BE2C (cell line): ENCODE results near the gene TSNAX.

Experiments
- DNase-seq: peaks from one replicate; pipeline ENCODE4 v3.0.0-alpha.2; 2020
- H3K27me3 ChIP-seq: fragments of 250-450 bp; sonication (Bioruptor Pico); 2 replicates; pipeline ENCODE4 v1.5.1; 2020; ENCODE audit warnings: mild to moderate bottlenecking
- H3K36me3 ChIP-seq: fragments of 250-450 bp; sonication (Bioruptor Pico); 2 replicates; pipeline ENCODE4 v1.5.1; 2020; ENCODE audit warnings: mild to moderate bottlenecking
- H3K4me1 ChIP-seq: fragments of 250-450 bp; sonication (Bioruptor Pico); 2 replicates; pipeline ENCODE4 v1.5.1; 2020
- H3K4me3 ChIP-seq: 2 replicates; pipeline ENCODE4 v1.5.1; 2011; ENCODE audit warnings: low read depth, low read length
- H3K9me3 ChIP-seq: fragments of 250-450 bp; sonication (Bioruptor Pico); 2 replicates; pipeline ENCODE4 v1.5.1; 2020
- TF ChIP-seq, protein P1 (sequence below): IDR thresholded peaks from 2 replicates; pipeline ENCODE4 v1.5.1; 2012; ENCODE audit warnings: mild to moderate bottlenecking, low read depth, low read length

The TSNAX gene

DNA sequence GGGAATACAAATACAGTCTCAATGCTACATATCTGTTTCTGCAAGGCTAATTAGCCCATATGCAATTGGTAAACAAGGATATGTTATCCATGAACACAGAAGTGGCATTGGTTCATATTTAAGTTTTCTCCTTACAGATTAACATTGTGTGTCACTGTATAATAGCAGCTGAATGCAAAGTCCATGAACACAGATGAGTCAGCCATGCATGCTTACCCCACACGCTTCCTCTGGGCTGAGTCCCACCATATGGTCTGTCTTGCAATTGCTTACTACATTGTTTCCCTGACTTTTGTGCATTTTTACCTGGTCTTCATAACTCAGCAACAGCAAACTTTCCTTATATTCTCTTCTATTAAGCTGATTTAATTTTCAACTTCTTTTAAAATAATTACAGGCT is 41.5 kb upstream of the TSNAX start:
- TF ChIP-seq, protein P1, sequence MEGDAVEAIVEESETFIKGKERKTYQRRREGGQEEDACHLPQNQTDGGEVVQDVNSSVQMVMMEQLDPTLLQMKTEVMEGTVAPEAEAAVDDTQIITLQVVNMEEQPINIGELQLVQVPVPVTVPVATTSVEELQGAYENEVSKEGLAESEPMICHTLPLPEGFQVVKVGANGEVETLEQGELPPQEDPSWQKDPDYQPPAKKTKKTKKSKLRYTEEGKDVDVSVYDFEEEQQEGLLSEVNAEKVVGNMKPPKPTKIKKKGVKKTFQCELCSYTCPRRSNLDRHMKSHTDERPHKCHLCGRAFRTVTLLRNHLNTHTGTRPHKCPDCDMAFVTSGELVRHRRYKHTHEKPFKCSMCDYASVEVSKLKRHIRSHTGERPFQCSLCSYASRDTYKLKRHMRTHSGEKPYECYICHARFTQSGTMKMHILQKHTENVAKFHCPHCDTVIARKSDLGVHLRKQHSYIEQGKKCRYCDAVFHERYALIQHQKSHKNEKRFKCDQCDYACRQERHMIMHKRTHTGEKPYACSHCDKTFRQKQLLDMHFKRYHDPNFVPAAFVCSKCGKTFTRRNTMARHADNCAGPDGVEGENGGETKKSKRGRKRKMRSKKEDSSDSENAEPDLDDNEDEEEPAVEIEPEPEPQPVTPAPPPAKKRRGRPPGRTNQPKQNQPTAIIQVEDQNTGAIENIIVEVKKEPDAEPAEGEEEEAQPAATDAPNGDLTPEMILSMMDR, result no peak
- Histone ChIP-seq H3K36me3 (no peaks in the 10 kb centered on the region), H3K4me1 (no peaks in the 10 kb centered on the region), H3K27me3 (no peaks in the 10 kb centered on the region), H3K4me3 (no peak overlapping the region), H3K9me3 (no peaks in the 10 kb centered on the region)
- no peak for DNase-seq

DNA sequence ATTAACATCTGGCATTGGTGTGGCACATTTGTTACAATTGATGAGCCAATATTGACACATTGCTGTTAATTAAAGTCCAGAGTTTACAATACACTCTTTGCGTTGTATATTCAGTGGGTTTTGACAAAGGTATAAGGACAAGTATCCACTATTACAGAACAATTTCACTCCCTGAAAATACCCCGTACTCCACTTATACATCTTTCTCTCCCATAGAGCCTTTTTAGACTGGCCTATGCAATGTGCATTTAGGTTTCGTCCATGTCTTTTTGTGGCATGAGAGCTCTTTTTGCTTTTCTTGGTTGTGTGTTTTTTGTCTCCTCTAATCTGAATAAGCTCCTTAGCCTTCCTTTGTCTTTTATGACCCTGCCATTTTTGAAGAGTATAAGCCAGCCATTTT is 40.6 kb upstream of the TSNAX start:
- Histone ChIP-seq H3K4me3 (no peak overlapping the region), H3K27me3 (no peaks in the 10 kb centered on the region), H3K4me1 (no peaks in the 10 kb centered on the region), H3K9me3 (no peaks in the 10 kb centered on the region), H3K36me3 (no peaks in the 10 kb centered on the region)
- no peak for DNase-seq
- TF ChIP-seq, protein P1, result no peak

DNA sequence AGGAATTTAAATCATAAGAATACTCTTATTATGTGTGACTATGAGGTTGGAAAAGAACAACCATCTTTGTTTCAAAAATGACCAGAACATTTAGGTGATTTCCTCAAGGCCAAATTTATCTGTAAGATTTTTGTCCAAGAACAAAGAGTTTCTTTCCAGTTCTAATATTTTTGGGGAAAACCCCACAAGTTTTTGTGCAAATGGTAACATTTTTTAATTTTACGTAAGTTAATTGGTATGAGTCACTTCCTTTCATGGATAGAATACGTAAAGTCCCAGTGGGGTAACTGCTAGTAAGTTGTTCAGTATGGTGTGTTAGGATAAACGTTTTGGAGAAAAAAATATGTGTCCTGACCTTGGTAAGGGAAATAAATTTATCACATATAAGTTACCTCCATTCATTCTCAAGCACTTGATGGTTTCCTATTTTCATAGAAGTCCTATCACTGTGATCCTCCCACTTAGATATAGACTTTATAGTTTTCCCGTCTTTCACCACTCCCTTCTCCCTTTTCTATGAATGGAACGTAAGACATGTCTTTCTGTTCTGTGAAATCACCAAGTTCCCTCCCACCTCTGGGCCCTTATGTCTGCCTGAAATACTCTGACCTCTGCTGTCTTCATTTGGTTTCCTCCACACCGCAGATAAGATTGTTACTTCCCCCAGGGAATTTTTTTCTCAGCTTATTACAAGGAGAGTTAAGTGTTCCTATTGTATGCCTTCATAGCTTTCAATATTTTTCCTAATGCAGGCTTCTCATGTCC is 34.9 kb upstream of the TSNAX start:
- H3K9me3 ChIP-seq, result no peaks in the 10 kb centered on the region
- TF ChIP-seq, protein P1, result no peak

DNA sequence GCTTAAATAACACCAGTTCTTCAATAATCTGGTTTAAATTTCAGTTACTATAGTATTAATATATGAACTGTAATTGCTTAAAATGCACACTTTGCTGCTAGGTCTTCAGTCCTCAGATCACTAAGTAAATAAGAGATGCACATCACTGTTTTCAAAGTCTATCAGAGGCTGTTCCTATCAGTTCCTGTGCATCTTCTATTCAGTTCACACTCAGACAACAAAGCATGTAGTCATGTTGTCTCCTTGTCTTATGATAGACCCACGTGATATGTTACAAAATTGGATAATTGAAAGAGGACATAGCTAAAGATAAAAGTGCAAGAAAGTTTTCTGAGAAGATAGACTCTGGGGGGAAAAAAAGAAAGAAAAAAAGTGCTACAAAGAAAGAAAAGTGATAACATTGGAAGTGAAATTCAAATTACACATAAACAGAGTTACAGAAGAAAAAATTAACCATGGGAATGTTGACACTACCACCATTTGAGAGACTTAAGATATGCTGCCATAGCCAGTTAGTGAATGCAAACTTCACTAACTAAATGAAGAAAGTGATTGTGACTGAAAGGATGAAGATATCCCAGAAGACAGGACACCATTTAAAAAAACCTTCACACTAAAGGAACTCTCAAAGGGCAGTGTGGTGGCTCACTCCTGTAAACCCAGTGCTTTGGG is 33.9 kb upstream of the TSNAX start:
- no peaks in the 10 kb centered on the region for H3K36me3 ChIP-seq
- no peak for DNase-seq
- no peaks in the 10 kb centered on the region for H3K4me1 ChIP-seq
- H3K4me3 ChIP-seq, result no peak overlapping the region
- H3K9me3 ChIP-seq, result no peaks in the 10 kb centered on the region
- H3K27me3 ChIP-seq, result no peaks in the 10 kb centered on the region
- TF ChIP-seq, protein P1, result no peak

More for the DNA sequence above, 34.9 kb upstream of the TSNAX start:
- H3K4me1 ChIP-seq, result no peaks in the 10 kb centered on the region
- no peaks in the 10 kb centered on the region for H3K27me3 ChIP-seq
- H3K36me3 ChIP-seq, result no peaks in the 10 kb centered on the region
- H3K4me3 ChIP-seq, result no peak overlapping the region
- no peak for DNase-seq

DNA sequence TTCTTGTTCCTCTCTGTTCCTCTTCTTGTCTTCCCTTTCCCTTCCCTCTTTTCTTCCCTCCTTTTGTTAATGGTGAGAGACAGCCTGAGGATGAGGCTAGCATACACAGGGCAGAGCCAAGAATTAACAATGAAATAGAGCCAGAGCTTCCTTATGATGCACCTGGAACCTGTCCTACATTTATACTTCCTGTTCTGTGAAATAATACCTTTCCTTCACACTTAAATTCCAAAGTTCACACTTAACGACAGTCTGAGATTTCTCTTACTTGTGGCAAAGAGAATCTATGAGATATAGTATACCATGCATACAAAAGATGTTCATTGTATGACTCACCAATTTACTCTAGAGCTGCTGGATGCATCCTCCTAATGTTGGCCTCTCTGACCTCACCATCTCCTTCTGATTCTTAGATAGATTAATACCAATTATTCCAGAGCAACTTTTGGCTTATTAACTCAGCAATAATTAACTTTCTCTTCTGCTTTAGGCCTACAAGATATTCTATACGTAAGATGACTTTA is 30.8 kb upstream of the TSNAX start:
- Histone ChIP-seq H3K27me3 (no peaks in the 10 kb centered on the region; the same call in 1 of the 2 replicates), H3K4me1 (no peaks in the 10 kb centered on the region), H3K36me3 (no peaks in the 10 kb centered on the region), H3K9me3 (no peaks in the 10 kb centered on the region), H3K4me3 (no peak overlapping the region)
- TF ChIP-seq, protein P1, result no peak
- no peak for DNase-seq
